Nephron (organoid): ENCODE data around the gene FBXW11.

Experiments
- H3K27ac Mint-ChIP-seq, 3 experiments: 2 replicates each; pipeline ENCODE4 v1.8.0; 2020; ENCODE audit warnings: mixed read lengths in 3 of 3, mild to moderate bottlenecking in 2 of 3, moderate library complexity in 1 of 3
- H3K27me3 Mint-ChIP-seq: 2 replicates; pipeline ENCODE4 v1.8.0; 2021; ENCODE audit warnings: low read depth, mild to moderate bottlenecking, moderate library complexity, mixed read lengths
- H3K36me3 Mint-ChIP-seq: 2 replicates; pipeline ENCODE4 v1.8.0; 2020; ENCODE audit warnings: low read depth, mixed read lengths
- H3K4me1 Mint-ChIP-seq: 2 replicates; pipeline ENCODE4 v1.8.0; 2020; ENCODE audit warnings: mixed read lengths
- H3K4me3 Mint-ChIP-seq, 3 experiments: 2 replicates each; pipeline ENCODE4 v1.8.0; 2020; ENCODE audit warnings: mild to moderate bottlenecking in 3 of 3, mixed read lengths in 3 of 3, moderate library complexity in 2 of 3
- H3K9me3 Mint-ChIP-seq: 2 replicates; pipeline ENCODE4 v1.8.0; 2020; ENCODE audit warnings: mixed read lengths
- CTCF ChIP-seq, 3 experiments: fragments of 200-600 bp; sonication (generic); IDR thresholded peaks; one replicate each; pipeline ENCODE4 v1.5.0; 2021; ENCODE audit warnings: antibody characterized with exemption in 3 of 3; ENCODE audit not compliant: unreplicated experiment in 3 of 3

The FBXW11 gene

GRCh38 chr5:171823269-171823668, 183.2 kb downstream of the FBXW11 start:
- Mint-ChIP-seq H3K27me3 (peaks cover 6% of the 10 kb centered on the region), H3K4me3 (no peak overlapping the region), H3K36me3 (peaks cover 4% of the 10 kb centered on the region), H3K4me1 (no peaks in the 10 kb centered on the region), H3K27ac (no peak overlapping the region), H3K9me3 (peaks cover 9% of the 10 kb centered on the region)
- TF ChIP-seq CTCF (IDR thresholded peaks at IDR 0.05; ENCODE audit: unreplicated experiment in 3 of 3), result no peak

- H3K36me3 Mint-ChIP-seq, result no peaks in the 10 kb centered on the region
- H3K27ac Mint-ChIP-seq, result no peak overlapping the region
- H3K4me1 Mint-ChIP-seq, result no peaks in the 10 kb centered on the region
- no peaks in the 10 kb centered on the region for H3K9me3 Mint-ChIP-seq
- H3K4me3 Mint-ChIP-seq, result no peak overlapping the region
- H3K27me3 Mint-ChIP-seq, result peaks cover 6% of the 10 kb centered on the region
- TF ChIP-seq CTCF (IDR thresholded peaks at IDR 0.05; ENCODE audit: unreplicated experiment in 3 of 3), result no peak
Measured at GRCh38 chr5:171821286-171821685, 185.2 kb downstream of the FBXW11 start.

GRCh38 chr5:171820561-171820960, 185.9 kb downstream of the FBXW11 start:
- H3K4me1 Mint-ChIP-seq, result no peaks in the 10 kb centered on the region
- peaks cover 6% of the 10 kb centered on the region for H3K27me3 Mint-ChIP-seq
- TF ChIP-seq CTCF (IDR thresholded peaks at IDR 0.05; ENCODE audit: unreplicated experiment in 3 of 3), result no peak
- no peaks in the 10 kb centered on the region for H3K9me3 Mint-ChIP-seq
- no peak overlapping the region for H3K4me3 Mint-ChIP-seq
- H3K27ac Mint-ChIP-seq, result no peak overlapping the region
- H3K36me3 Mint-ChIP-seq, result no peaks in the 10 kb centered on the region

GRCh38 chr5:171816666-171817065, 189.8 kb downstream of the FBXW11 start:
- H3K9me3 Mint-ChIP-seq, result peaks cover 15% of the 10 kb centered on the region
- no peak overlapping the region for H3K27ac Mint-ChIP-seq
- TF ChIP-seq CTCF (IDR thresholded peaks at IDR 0.05; ENCODE audit: unreplicated experiment in 3 of 3), result no peak
- H3K4me3 Mint-ChIP-seq, result no peak overlapping the region
- H3K36me3 Mint-ChIP-seq, result no peaks in the 10 kb centered on the region
- H3K4me1 Mint-ChIP-seq, result no peaks in the 10 kb centered on the region
- H3K27me3 Mint-ChIP-seq, result peaks cover 4% of the 10 kb centered on the region

- TF ChIP-seq CTCF (IDR thresholded peaks at IDR 0.05; ENCODE audit: unreplicated experiment in 3 of 3), result no peak
- Mint-ChIP-seq H3K9me3 (peaks cover 28% of the 10 kb centered on the region), H3K4me1 (no peaks in the 10 kb centered on the region), H3K4me3 (no peak overlapping the region), H3K27me3 (peaks cover 8% of the 10 kb centered on the region), H3K27ac (no peak overlapping the region), H3K36me3 (no peaks in the 10 kb centered on the region)
Measured at GRCh38 chr5:171813813-171814490, 192.5 kb downstream of the FBXW11 start.

GRCh38 chr5:171813270-171813669, 193.2 kb downstream of the FBXW11 start:
- Mint-ChIP-seq H3K27ac (no peak overlapping the region), H3K4me3 (no peak overlapping the region), H3K36me3 (no peaks in the 10 kb centered on the region), H3K4me1 (no peaks in the 10 kb centered on the region), H3K27me3 (peaks cover 8% of the 10 kb centered on the region), H3K9me3 (peaks cover 28% of the 10 kb centered on the region)
- TF ChIP-seq CTCF (IDR thresholded peaks at IDR 0.05; ENCODE audit: unreplicated experiment in 3 of 3), result no peak
